Psoas muscle (tissue), 8 donors: ENCODE results near the gene TMEM163. TPM values are rescaled to one million over a fixed set of nuclear protein-coding genes. Genes with fewer than 3 reads are reported as not detected.

Experiments
- ATAC-seq, 4 donors: fragments of 200-7000 bp; cut with Tn5 transposase; one replicate each; pipeline ENCODE4 v1.9.1; 2020; ENCODE audit warnings: moderate library complexity in 3 of 4, mild to moderate bottlenecking in 2 of 4
- DNase-seq, 2 donors: peaks; one replicate each; pipeline ENCODE4 v3.0.0-alpha.2; 2020
- H3K27ac ChIP-seq: fragments of 200-600 bp; one replicate; pipeline ENCODE4 v1.8.0; 2022
- H3K27me3 ChIP-seq, 3 donors: fragments of 200-600 bp in 1 of 3; one replicate each; pipeline versions ENCODE4 v1.6.1 to v1.8.0; 2013 to 2022; ENCODE audit warnings: low read length in 2 of 3, mild to moderate bottlenecking in 2 of 3, moderate library complexity in 1 of 3; ENCODE audit not compliant: insufficient read depth in 3 of 3
- H3K36me3 ChIP-seq, 2 donors: fragments of 200-600 bp in 1 of 2; one replicate each; pipeline versions ENCODE4 v1.6.1 to v1.8.0; 2013 to 2022; ENCODE audit warnings: low read depth in 1 of 2, mild to moderate bottlenecking in 1 of 2, moderate library complexity in 1 of 2; ENCODE audit not compliant: insufficient read depth in 1 of 2
- H3K4me1 ChIP-seq: fragments of 200-600 bp; one replicate; pipeline ENCODE4 v1.8.0; 2022
- H3K4me3 ChIP-seq: fragments of 200-600 bp; one replicate; pipeline ENCODE4 v1.8.0; 2022; ENCODE audit warnings: mild to moderate bottlenecking
- H3K9me3 ChIP-seq: fragments of 200-600 bp; one replicate; pipeline ENCODE4 v1.8.0; 2022
- WGBS, 3 donors: extraction: QIAGEN DNeasy Blood & Tissue Kit; methylation state at CpG; one replicate each; pipeline versions ENCODE4 v1.1.6 to v1.1.7; 2013; 5-methylcytosine and 5-hydroxymethylcytosine counted together
- intact Hi-C, 2 donors: fragments of 100-400 bp; cut with DNase I; formaldehyde crosslinking; loops; one replicate each; pipeline versions ENCODE4 v1.11.0 to v1.14.2; 2022
- polyA plus RNA-seq, 3 donors: library from polyadenylated mRNA; stranded (reverse); fragments of 200-250 nt; gene quantifications; one replicate each; pipeline ENCODE4 v1.2.3, GENCODE V29; 2013
- total RNA-seq, 4 donors: library from RNA; stranded (reverse); fragmentation: NEBNext Ultra II Directional in 2 of 4; extraction: Animal tissue kit (Norgen Biotek cat#: 25700) in 2 of 4; gene quantifications; one replicate each; pipeline versions ENCODE4 v1.2.1 to v1.2.4, GENCODE V29; 2021 to 2023
- TF ChIP-seq, protein P1 (sequence below): fragments of 200-600 bp; IDR thresholded peaks from one replicate; pipeline ENCODE4 v1.8.0; 2022; ENCODE audit warnings: antibody characterized with exemption
- donor health status: healthy with polysubstance abuse.
- donor health status: DM: no; HTN: no; CAD: no; lungs with moderate emphysema.
- donor health status: Bipolar disorder and iron deficiency.
- donor health status: healthy.
- donor health status: DM: yes; HTN: yes; CAD: no.
- donor health status: DM: no; HTN: no; CAD: no.
- donor health status: DM: no; HTN: no; CAD: no.
- donor health status: DM: yes; HTN: yes; CAD: no.

Gene TMEM163
- total and polyA plus RNA-seq, 7 donors, result 0.17 to 0.52 (median 0.28) TPM; not detected in 1

DNA sequence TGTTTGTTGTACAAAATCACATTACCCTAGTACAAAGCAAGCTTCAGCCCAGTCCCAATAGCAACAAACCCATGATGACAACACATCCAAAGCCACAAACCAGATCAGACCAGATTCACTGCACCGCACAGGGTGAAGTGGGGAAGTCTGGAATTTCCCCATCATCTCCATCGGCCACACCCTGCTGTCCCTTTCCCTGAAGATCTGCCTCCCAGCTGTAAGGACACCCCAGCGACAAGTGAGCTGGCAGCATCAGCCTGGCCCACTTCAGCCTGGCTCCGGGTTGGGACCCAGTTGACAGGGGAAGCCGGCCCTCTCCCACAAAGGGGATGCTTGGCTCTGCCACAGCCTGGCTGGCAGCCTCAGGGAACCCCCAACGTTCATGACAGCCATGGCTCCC, 257.3 kb downstream of the TMEM163 start:
- TF ChIP-seq, protein P1, sequence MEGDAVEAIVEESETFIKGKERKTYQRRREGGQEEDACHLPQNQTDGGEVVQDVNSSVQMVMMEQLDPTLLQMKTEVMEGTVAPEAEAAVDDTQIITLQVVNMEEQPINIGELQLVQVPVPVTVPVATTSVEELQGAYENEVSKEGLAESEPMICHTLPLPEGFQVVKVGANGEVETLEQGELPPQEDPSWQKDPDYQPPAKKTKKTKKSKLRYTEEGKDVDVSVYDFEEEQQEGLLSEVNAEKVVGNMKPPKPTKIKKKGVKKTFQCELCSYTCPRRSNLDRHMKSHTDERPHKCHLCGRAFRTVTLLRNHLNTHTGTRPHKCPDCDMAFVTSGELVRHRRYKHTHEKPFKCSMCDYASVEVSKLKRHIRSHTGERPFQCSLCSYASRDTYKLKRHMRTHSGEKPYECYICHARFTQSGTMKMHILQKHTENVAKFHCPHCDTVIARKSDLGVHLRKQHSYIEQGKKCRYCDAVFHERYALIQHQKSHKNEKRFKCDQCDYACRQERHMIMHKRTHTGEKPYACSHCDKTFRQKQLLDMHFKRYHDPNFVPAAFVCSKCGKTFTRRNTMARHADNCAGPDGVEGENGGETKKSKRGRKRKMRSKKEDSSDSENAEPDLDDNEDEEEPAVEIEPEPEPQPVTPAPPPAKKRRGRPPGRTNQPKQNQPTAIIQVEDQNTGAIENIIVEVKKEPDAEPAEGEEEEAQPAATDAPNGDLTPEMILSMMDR, result no peak
- intact Hi-C loops, result no loop called here
- Histone ChIP-seq H3K36me3 (no peaks in the 10 kb centered on the region), H3K4me1 (no peaks in the 10 kb centered on the region), H3K27me3 (no peaks in the 10 kb centered on the region), H3K9me3 (no peaks in the 10 kb centered on the region), H3K27ac (no peak overlapping the region), H3K4me3 (no peak overlapping the region)
- WGBS, 3 donors, result 72 to 74% (median 72%) methylated on average over 6 of the region's 6 CpGs
- DNase-seq (no peak), ATAC-seq (no peak)

DNA sequence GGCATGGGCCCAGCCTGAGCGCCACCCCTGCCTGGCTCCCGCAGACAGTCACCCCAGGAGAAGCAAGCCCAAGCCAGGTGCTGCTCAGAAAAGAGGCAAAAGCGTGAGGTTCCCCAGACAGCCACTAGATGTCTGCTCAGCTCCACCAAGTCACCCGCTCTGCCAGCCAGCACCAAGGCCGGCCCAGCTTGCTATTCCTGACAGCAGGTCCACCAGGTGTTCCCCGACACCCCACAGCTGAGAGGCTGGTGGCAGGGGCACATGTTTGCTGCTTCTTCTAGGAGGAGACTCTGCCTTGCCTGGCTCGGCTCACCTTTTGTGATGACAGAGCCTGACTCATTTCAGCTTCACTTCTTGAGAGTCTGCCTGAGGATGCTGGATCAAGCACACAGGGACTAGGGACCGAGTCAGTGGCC, 258.2 kb downstream of the TMEM163 start:
- Histone ChIP-seq H3K36me3 (no peaks in the 10 kb centered on the region), H3K27ac (no peak overlapping the region), H3K27me3 (no peaks in the 10 kb centered on the region), H3K4me1 (no peaks in the 10 kb centered on the region), H3K9me3 (no peaks in the 10 kb centered on the region), H3K4me3 (no peak overlapping the region)
- ATAC-seq (no peak), DNase-seq (no peak)
- intact Hi-C loops, result no loop called here
- 54 to 62% (median 57%) methylated on average over 8 of the region's 8 CpGs for WGBS, 3 donors
- TF ChIP-seq, protein P1, result no peak

DNA sequence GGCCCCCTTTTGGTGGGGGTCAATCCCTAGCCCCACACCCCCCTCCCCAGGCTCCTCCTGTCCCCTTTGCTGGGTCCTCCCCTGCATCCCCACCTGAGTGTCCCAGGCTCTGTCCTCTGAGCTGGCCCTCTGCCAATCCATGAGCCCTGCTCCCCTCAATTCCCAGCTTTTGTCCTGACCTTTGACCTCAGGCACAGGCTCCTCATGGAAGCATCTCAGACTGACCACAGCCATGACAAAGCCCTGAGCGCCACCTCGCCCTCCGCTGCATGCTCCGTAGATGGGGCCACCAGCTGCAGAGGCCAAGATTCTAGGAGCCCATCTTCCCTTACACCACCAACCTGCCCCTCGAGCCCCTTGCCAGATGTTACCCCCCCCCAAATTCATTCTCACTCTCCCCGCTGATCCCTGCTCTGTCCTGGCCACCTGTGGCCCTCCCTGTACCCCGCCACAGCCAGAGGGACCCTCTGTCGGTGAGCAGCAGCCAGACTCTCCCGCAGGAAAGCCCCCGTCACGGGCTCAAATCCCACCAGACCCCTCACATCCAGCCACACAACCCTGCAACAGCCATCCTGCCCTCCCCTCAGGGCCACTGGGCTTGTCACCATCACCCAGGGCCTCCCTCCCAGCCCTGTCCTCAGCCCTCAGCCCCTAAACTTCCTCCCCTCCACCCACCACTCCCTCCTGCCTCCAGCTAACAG, 258.9 kb downstream of the TMEM163 start:
- no peak for DNase-seq
- H3K27me3 ChIP-seq, result no peaks in the 10 kb centered on the region
- H3K4me3 ChIP-seq, result no peak overlapping the region
- H3K4me1 ChIP-seq, result no peaks in the 10 kb centered on the region
- H3K9me3 ChIP-seq, result no peaks in the 10 kb centered on the region
- no peak overlapping the region for H3K27ac ChIP-seq
- TF ChIP-seq, protein P1, result no peak
- intact Hi-C loops, result loop anchor here in 1 of 2 donors (10.0 kb wide), 1 partner anchor 435 kb away; no protein-coding TSS in a partner anchor
- ATAC-seq, result no peak
- WGBS, 3 donors, result 89 to 95% (median 94%) methylated on average over 9 to 11 of the region's 11 CpGs
- no peaks in the 10 kb centered on the region for H3K36me3 ChIP-seq

DNA sequence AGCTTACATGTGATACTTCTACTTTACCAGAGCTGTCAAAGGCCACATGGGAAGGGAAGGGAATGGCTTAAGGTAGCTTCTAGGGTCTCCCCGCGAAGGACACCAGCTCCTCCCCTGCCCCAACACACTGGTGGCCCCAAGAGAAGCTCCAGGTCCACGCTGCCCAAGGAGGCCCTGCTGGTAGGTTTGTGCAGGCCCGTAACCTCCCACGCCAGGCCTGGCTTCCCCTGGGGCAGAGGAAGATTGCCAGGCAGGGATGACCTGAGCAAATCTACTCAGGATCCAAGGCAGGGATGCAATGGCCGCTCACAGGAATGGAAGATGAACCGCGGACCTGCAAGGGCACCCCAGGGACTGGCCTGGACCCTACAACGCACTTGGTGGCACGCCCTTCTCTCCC, 259.9 kb downstream of the TMEM163 start:
- H3K27ac ChIP-seq, result no peak overlapping the region
- no peak for ATAC-seq
- H3K36me3 ChIP-seq, result no peaks in the 10 kb centered on the region
- DNase-seq, result no peak
- 90 to 95% (median 94%) methylated on average over 10 of the region's 10 CpGs for WGBS, 3 donors
- TF ChIP-seq, protein P1, result no peak
- H3K4me3 ChIP-seq, result no peak overlapping the region
- intact Hi-C loops, result loop anchor here in 1 of 2 donors (10.0 kb wide), 1 partner anchor 436 kb away; no protein-coding TSS in a partner anchor
- no peaks in the 10 kb centered on the region for H3K27me3 ChIP-seq
- H3K4me1 ChIP-seq, result no peaks in the 10 kb centered on the region
- H3K9me3 ChIP-seq, result no peaks in the 10 kb centered on the region
